IPS DF 4.7 (cell line): ENCODE results near the gene CFDP1.

Experiments
- DNase-seq: peaks from one replicate; pipeline ENCODE4 v3.0.0-alpha.2; 2013; ENCODE audit warnings: low spot score; ENCODE audit errors: extremely low read depth

CFDP1 gene

DNA sequence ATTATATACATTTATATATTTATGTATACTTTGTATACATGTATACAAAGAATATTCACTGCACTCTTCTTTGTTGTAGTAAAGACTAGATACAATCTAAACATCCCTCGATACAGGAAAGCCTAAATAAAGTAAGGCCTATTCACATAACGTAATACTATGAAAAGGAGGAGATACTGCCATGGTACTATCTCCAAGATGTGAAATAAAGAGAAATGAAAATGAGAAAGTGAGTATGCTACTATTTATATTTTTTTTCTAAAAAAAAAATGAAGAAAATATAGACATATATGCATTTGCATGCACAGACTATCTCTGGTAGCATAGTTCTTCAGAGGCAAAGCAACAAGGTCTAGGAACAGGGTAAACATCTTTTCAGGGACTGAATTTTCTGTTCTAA is 19.4 kb downstream of the CFDP1 start:
- no peak for DNase-seq

DNA sequence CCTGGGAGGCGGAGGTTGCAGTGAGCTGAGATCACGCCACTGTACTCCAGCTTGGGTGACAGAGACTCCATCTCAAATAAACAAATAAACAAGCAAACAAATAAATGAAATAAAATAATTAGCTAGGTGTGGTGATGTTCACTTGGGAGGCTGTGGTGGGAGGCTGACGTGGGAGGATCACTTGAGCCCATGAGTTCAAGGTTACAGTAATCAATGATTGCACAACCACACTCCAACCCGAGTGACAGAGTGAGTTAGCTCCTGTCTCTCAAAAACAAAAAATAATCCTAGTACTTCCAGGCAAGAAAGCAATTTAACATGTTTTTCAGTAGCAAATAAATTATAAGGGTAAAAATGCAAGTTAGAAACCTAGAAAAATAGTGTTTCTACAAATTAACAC is 26.4 kb downstream of the CFDP1 start:
- no peak for DNase-seq

DNA sequence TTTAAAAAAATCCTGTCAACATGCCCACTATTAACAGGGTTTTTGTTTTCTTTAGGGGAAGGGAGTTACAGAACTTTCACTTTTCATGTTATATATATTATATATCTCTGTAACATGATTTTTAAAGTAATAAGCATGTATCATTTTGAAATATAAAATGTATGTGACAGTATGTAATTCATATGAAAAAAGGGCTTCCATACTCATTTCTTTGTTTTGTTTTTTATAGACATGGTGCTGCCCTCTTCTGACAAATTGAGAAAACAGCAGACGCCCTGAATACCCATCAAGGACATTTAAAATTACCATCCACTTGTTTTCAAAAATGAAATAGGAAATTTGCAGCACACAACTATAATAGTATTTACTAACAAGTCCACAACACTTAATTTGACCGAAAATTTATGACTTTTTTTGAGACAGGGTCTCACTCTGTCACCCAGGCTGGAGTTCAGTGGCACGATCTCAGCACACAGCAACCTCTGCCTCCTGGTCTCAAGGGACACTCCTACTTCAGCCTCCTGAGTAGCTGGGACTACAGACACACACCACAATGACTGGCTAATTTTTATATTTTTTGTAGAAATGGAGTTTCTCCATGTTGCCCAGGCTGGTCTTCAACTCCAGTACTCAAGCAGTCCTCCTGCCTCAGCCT is 30.4 kb downstream of the CFDP1 start:
- DNase-seq = no peak

DNA sequence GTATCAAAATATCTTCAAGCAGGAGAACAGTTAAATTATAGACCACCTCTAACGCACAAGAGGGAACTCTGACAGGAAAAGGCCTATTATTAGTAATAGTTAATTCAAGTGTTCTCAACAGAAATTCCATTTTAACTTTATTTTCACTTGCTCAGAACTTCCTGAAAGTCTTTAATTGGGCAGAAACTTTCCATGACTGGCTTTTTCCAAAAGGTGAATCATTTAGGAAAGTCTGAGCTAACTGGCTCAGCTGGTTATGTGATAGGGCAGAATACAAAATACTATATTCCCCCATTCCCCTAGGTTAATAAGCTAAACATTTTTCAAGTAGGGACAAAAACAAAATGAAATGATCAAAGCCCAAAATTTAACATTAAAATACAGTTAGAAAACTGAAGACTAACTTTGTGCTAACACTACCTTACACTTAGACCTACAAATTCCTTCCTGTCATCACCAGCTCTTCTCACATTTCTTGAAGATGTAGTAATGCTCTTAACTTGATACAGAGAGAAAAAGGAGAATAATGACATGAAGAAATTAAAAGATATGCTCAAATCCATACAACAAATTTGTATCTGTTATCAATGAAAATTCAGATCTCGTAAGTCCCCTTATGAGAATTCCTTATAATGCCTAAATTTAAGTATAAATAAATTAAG is 31.0 kb downstream of the CFDP1 start:
- no peak for DNase-seq

DNA sequence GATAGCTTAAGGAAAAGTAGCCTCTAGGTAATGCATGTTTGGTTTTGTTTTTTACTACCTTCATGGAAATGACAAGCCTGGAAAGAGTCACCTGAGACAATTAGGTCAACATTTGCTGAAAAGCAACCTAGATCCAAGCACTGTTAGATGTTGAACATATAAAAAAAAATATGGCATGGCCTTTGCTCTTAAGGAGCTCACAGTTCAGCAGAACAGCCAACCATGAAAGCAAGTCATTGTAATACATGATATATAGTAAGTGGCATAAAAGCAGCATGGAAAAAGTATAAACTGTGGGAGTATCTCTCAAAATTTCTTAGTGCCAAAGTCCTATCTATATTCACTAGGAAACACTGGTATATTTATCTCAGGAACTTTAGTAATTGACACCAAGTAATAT is 31.6 kb downstream of the CFDP1 start:
- DNase-seq = no peak

DNA sequence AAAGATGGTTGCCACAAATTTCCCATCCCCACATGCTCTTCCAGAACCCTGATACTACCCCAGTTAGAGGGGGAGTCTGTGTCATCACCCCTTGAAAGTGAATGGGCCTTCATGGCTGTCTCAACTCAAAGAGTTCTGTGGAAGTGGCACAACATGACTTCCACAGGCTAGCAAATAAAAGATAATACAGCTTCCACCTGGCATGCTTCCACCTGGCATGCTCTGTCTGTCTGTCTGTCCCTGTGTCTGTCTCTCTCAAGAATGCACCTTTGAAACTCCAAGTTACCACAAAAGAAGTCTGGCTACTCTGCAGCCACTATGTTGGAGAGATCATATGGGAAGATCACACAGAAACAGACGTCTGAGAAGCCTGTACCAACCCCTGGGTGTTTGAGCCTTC is 35.0 kb downstream of the CFDP1 start:
- DNase-seq = no peak

DNA sequence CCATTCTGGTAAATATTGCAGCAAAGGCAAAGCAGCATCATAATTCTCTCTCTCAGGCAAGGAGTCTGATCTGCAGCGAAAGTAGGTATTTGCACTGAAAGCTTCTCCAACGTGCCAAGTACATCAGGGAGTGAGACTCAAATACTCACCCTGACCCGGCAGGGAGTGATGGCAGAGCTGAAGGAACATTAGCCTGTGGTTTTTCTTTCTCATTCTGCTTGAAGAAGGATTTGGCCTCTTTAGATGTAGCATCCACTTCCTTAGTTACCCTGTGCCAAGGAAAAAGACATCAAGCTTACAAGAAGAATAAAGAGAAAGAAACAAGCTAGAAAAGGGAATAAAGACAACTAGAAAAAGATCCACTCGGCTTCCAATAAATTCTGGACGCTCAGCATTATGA is 38.4 kb downstream of the CFDP1 start:
- no peak for DNase-seq

DNA sequence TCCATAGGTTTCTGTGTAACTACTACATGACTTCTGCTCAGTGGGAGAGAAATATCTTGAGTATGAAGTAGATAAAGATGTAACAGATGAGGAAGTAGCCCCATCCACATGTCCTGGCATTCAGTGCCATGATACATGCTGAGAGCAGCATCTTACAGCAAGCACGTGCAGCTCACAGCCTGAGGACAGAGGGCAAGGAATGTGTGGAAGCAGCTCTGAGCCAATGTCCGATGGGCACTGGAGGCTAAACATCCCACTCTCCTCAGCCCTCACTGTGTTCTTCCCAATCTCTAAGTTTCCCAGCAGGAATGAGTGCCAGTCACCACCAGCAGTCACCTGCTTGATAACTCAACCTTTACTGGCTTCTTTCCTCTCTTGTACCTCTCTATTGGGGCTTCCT is 40.4 kb downstream of the CFDP1 start:
- DNase-seq = no peak

DNA sequence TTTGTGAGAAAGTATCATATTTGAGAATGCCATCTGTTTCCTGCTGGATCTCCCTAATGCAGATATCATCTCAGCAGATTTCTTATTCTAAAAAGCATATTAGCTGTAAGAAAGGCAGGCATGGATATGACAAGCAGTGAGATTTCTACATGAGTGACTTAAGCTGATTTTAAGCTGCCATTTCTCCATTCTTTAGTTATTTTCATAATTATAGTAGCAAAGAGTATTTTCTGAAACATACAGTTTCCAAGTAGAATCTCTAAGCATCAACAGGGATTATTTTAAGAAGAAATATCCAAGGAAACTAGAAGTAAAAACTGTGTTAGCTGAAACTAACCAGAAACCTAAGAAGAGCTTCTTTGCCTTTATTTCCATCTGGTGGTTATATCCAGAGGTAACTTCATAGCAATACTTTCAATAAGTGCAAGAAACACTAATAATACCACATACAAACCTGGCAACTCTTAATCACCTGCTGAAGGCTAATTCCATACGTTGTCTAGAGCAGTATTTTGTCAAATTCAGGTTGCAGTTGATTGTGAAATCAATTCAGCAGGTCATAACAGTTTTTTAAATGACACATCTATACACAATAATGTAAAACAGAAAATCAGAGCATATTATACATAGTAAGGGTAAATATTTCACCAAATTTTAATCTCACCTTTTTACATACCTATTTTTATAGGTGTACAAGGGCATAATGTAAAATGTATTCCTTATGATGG is 42.2 kb downstream of the CFDP1 start:
- DNase-seq = no peak

DNA sequence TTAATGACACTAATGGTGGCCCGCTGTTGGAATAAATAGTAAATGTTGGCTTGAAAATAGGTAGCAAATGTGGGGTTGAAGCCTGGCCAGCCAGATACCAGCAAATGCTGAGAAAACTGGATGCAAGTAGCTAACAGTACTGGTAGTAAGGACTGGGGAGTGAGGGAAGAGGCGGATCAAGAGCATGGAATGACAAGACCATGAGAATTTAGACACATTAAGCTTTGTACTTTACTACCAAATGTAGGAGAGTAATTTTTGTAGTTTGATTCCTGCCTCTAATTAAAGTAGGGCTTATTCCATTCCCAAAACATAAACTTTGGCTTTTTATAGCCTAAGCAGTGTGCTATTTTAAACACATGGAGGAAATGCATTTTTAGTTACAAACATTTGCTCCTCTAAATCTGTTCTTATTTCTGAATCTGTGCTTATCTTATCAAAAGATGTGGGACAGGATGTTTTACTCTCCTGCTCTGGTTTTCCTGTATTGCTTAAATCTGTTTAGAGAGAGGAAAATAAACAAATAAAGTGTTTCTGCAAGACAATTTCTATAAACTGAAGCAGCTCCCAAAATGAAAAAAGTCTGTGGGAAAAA is 44.1 kb downstream of the CFDP1 start:
- no peak for DNase-seq

DNA sequence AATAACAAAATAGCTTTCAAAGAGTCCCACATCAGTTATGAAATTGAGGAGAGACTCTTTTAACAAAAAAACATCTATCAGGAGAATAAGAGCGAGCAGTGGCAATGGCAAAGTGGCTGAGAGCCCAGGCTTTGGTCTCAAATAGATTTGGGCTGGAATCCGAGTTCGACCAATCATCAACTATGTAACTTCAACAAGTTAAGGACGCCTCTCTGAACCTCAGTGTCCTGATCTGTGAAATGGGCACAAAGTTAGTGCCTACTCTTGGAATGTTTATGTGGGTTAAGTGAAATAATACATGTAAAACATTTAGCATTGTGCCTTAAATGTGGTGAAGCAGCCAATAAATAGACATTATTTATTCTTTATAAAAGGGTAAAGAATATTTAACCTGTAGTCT is 45.4 kb downstream of the CFDP1 start:
- DNase-seq = no peak

DNA sequence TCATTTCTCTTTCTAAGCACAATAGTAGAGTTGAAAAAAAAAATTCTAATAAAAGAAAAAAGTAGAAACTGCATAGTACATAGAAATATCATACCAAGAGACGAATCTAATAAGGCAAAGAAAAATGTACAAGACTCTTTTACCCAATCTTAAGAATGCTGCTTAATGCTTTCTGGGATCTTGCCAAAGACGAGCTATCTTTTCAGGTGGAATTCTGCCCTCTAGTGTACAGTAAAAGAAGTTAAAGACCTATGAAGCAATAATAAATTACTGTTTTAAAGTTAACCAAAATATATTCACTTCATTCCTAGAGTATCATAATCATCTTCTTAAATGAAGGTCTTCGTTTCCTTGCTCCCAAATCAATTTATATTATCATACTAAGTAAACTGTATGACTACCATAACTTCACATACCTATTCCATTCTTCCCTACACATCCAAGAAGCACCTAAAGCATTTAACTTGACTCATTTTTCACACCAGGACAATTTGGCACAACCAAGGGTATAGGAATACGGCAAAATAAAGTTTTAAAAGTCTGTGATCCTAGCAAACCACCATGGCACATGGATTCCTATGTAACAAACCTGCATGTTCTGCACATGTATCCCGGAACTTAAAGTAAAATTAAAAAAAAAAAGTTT is 47.7 kb downstream of the CFDP1 start:
- DNase-seq = no peak

DNA sequence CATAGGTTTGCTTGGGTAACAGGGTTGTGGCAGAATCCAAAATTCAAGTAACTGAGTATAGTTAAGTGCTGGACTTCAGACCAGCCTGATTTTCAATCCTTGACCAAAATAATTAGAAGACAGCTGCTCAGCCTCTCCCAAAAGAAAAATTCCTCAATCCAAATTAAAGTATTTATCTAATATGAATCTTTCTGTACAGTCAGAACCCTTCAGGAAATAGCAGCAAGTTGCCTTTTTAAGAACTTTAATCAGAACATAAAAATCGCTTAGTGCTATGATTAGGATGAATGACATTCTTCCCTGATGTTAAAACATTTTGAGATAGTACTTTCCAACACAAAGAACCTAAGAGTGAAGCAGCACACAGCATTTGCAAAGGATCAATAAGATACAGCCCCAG is 50.2 kb downstream of the CFDP1 start:
- no peak for DNase-seq

DNA sequence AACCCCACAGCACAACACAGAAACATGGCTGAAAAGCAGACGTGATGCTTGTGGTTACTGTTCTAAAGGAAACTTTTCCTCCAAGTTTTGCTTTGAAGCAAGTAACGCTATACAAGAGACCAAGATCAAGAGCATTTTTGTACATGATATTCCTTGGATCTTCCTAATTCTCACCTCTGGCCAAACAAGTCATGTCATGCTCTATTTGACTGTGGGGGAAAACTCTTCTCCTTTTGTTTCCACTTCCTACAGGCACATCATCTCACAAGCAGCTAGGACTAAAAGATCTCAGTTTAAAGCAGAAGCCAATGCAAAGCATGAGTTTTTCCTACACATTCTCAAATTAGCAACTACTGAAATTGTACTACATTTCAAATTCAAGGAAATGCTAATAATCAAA is 50.7 kb downstream of the CFDP1 start:
- DNase-seq = no peak

DNA sequence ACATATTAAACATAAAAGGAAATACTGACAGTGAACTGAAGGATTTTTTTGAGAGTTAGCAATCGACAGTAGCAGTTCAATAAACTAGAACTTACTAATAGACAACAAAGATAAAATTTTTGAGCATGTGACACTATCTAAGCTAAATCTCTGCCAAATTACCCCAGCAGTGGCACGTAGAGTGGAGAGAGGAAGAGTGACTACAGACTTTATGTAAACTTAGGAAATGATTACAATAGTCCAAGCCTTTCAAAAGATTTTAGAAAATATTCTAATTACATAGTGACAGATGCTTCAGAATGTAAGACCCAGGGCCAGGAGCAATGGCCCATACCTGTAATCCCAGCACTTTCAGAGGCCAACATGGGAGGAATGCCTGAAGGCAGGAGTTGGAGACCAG is 52.4 kb downstream of the CFDP1 start:
- no peak for DNase-seq

DNA sequence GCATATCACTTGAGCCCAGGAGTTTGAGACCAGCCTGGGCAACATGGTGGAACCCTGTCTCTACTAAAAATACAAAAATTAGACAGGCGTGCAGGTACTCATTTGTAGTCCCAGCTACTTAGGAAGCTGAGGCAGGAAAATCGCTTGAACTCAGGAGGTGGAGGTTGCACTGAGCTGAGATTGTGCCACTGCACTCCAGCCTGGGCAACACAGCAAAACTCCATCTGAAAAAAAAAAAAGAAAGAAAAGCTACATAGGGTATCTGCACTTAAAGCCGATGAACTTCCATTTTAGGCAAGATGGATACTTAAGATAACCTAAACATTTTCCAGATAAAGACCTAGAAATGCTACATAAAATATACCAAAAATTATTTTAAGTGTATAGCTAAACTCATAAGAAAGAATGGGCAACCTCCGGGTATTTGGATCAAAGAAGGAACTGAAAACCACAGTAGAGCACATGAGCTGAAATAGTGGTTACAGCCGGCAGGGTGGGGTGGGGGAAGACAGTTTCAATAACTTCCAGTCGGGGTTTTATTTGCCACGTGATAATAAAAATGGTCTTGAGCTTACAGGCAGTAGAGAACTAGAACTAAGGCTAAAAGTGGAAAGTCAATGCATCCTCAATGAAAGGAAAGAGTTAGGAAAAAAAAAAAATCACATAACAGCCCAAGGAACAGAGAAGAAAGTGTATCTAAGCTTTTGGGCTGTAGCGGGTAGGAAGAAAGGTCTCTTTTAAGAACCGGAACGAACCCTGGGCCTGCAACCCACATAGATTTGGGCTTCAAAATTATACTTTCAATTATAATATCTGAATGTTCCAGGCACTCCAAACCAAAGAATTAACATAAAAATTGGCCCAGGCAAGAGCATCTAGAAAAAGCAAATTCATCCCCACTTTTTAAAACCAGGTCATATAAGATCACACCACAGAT is 53.1 kb downstream of the CFDP1 start:
- no peak for DNase-seq

DNA sequence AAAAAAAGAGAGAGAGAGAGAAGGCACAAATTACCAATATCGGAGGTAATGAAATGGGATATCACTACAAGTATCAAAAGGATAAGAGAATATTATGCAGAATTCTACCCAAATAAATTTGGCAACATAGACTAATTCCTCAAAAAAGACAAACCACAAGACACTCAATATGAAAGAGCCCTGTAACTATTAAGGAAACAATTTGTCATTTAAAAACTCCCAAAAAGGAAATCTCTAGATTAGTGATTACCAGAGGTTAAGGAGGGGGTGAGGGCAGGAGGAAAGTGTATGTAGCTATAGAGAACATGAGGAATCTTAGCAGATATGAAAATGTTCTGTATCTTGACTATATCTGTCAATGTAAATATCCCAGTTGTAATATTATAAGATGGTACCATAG is 54.0 kb downstream of the CFDP1 start:
- DNase-seq = no peak

DNA sequence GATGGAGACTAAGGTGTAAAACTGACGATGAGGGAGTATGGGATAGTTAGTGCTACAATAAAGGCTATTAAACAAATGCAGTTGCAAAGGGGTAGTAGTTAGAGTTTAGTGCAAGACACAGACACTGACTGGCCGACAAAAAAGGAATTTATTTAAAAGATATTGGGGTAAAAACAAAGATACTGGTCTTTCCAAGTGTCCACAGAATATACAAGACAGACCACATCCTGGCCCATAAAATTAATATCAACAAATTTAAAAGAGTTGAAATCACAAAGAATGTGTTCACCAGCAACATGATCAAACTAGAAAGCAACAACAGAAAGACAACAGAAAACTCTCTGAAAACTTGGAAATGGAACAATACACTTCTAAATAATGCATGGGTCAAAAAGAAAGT is 54.7 kb downstream of the CFDP1 start:
- DNase-seq = no peak

DNA sequence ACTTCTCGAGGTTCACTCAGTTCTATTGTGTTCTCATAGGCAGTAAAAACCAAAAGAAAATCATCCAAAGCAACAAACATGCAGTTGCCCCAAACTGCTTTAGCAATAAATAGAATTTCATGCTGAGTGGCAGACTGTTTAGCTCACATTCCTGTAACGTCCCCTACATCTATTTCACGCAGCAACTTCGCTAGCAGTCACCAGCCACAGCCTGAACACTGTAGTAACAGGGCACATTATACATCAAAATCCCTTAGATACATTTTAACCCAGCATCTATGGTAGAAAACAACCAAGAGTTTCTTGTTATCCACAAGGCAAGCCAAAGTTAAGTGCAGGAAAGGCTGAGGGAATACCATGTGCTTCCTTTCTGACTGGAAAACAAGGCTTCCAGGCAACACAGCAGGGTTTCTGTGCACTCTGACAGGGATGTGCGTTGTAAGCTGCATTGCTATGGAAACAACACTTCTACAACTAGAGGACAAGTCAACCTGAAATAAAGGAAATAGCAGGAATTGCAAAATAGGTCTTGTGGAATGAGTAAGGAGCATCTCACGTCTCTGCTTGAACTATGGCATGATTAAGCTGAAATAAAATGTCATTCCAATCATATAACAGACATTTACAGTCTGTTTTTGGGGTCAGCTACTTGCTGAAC is 55.4 kb downstream of the CFDP1 start:
- DNase-seq = no peak

DNA sequence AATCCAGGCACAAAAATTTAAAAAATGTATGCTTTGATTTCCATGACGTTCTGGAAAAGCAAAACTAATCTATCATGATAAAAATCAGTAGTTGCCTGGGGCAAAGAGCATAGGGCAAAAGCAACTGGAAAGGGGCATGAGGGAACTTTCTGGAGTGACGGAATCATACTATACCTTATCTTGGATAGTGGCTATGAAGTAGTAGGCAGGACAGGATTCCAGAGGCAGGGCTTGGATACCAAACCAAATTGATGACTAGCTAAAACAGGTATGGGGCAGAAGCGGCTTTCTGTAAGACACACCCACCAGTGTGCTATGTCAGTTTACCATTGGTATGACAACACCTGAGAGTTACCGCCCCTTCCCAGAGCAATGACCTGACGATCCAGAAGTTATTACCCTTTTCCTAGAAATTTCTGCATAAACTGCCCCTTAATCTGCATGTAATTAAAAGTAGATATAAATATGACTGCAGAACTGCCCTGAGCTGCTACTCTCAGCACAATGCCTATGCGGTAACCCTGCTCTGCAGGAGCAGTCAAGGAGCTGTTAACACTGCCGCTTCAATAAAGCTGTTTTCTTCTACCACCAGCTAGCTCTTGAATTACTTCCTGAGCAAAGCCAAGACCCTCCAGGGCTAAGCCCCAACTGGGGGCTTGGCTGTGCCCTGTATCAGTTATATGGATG is 56.7 kb downstream of the CFDP1 start:
- no peak for DNase-seq
